Kasumi-1 (cell line): ENCODE data around the gene FAF2.
A peak's percentile ranks its signal among the peaks of the same experiment; 100 is the strongest.

Source experiments
- DNase-seq, 2 experiments: peaks; one replicate each; lab custom pipeline; 2025; lab: John Stamatoyannopoulos, UW

The FAF2 gene

GRCh38 chr5:176501333-176501732 is 53.1 kb downstream of the FAF2 start:
- no peak for DNase-seq

- no peak for DNase-seq
Observed at GRCh38 chr5:176503496-176503895, 55.3 kb downstream of the FAF2 start.

- no peak for DNase-seq
Observed at GRCh38 chr5:176507911-176508310, 59.7 kb downstream of the FAF2 start.

GRCh38 chr5:176508603-176509002 is 60.4 kb downstream of the FAF2 start:
- DNase-seq, result no peak

- DNase-seq, result no peak
Observed at GRCh38 chr5:176513788-176514187, 65.6 kb downstream of the FAF2 start.

GRCh38 chr5:176514244-176514950 is 66.2 kb downstream of the FAF2 start:
- DNase-seq, result peak; percentile 28 to 31

GRCh38 chr5:176515396-176515795 is 67.2 kb downstream of the FAF2 start:
- DNase-seq, result no peak

- DNase-seq, result no peak
Observed at GRCh38 chr5:176517053-176517661, 69.0 kb downstream of the FAF2 start.

GRCh38 chr5:176519810-176520720 is 71.9 kb downstream of the FAF2 start:
- no peak for DNase-seq

- DNase-seq, result no peak
Observed at GRCh38 chr5:176521286-176521685, 73.1 kb downstream of the FAF2 start.

GRCh38 chr5:176521699-176522263 is 73.6 kb downstream of the FAF2 start:
- DNase-seq, result no peak

- DNase-seq, result no peak
Observed at GRCh38 chr5:176524138-176524537, 76.0 kb downstream of the FAF2 start.

GRCh38 chr5:176524987-176525386 is 76.8 kb downstream of the FAF2 start:
- DNase-seq, result no peak

GRCh38 chr5:176525677-176526076 is 77.5 kb downstream of the FAF2 start:
- DNase-seq, result no peak

GRCh38 chr5:176526462-176526861 is 78.3 kb downstream of the FAF2 start:
- no peak for DNase-seq

- DNase-seq, result no peak
Observed at GRCh38 chr5:176527246-176528222, 79.3 kb downstream of the FAF2 start.

- DNase-seq, result no peak
Observed at GRCh38 chr5:176528301-176528700, 80.1 kb downstream of the FAF2 start.

- no peak for DNase-seq
Observed at GRCh38 chr5:176528761-176529115, 80.6 kb downstream of the FAF2 start.

- DNase-seq, result no peak
Observed at GRCh38 chr5:176529116-176529740, 81.0 kb downstream of the FAF2 start.

GRCh38 chr5:176529741-176530141 is 81.6 kb downstream of the FAF2 start:
- DNase-seq, result peak; percentile 89
